HG02623 (cell line): ENCODE results near the gene CFAP100.

Experiments used
- ATAC-seq: cut with Tn5 transposase; IDR thresholded peaks from one replicate; pipeline ENCODE4 v1.9.1; 2021; ENCODE audit warnings: moderate library complexity; ENCODE audit not compliant: unreplicated experiment

Gene CFAP100

DNA sequence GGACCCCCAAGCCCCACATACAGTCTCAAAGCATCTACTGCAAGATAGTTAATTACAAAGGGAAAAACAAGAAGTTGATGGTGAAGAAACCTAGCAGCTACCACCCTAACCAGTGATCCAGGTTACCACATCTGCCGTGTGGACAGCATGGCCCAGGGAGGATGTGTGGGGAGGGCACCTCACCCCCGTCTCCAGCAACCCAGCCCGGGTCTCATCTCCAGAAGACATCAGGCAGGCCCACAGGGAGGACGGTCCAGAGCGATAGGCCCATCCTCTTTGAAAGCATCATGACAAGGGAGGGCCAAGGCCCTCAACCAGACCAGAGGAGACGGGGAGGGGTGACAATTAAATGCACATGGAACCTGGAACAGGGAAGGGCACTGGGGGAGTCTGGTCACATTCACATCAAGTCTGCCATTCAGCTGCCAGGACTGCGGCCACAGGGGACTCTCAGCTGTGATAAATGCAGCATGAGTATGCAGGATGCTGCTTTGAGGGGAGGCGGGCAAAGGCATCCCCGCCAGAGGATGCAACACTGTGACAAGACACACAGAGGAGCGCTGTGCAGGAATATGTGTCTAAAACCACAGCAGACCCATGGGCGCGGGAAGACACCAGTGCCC is 62.2 kb downstream of the CFAP100 start:
- ATAC-seq, result no peak

DNA sequence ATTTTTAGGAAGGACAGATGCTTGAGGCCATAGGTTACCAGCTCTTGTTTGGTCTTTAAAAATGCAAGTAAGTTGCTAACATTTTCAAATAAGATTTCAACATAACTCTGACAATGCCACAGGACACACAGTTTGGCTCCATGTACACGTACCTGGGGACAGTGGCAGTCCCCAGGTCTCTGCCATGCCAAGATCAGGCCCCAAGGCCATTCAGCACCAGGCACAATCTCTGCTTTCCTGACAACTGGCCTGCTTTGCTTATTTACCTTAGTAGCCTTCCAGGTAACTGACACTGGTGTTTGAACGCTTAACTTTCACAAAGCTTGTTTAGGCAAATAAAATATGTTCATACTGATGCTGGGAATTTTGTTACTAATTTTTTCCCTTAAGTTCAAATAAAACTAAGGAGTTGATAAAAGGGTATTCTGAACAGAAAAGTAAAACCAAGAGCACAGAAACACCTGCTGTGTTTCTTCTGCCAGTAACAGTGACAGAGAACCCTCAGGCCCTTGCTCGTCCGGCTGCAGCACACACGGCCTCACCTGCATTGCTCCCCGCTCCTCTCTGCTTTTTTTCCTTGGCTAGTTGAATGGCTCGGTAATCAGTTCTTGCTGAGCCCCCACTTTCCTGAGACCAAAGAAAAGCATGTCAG is 64.5 kb downstream of the CFAP100 start:
- no peak for ATAC-seq

DNA sequence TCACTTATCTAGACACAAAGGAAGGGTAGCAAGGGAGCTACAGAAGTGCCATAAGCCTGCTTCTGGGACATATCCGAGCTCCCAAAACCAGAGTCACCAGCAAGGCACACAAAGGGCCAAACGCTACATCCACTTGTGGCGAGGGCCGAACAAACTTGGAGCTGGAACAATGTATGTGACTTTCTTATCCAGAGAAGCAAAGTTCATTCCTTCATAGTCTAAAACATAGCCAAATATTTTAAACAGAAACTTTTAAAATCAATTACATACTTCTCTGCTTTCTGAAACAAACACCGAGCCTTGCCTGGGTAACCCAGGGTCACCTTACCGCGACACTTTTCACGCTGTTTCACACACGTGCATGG is 65.0 kb downstream of the CFAP100 start:
- ATAC-seq, result no peak

DNA sequence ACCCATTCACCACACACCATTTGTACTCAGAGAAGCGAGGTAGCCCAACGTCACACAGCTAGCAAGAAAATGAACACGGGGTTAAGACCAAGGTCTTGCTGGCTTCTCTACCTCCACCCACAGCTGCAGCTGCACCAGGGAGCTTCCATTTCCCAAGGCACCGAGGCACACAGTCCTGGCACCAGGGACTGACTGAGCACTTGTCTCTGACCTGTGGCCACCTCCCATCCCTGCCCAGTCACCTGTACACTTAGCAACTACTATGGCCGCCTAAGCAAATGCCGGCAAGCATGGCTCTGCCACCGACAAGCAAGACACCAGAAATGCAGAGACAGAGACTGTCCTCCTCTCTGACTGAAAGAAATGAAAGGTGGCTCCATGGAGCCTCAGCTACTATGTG is 65.7 kb downstream of the CFAP100 start:
- ATAC-seq, result no peak

DNA sequence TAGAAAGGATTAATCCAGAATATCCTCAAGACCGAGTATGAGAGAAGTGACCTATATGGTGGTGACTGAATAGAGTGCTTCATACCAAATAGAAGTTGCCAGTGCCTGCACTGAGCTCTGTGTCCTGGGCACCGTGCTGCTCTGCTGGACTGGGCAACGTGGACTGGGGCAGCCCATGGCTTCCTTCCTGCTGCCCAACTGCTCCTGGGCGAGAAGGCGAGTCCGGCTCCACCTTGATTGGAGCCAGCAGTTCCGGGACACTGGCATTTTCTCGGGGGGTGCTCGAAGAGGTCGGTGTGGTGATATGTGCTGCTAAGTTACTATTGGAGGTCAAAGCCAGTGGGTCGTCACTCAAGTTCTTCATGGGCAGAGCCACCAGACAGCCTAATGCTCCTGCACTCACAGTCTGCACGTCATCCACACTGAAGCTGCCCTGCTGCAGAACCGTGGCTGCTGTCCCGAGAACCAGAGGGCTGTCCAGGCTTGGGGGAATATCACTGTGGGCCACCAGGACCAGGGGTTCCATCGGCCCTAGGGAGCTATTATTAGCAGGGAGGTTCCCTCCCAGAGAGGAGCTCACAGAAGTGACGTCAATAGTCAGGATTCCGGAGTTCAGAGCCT is 66.9 kb downstream of the CFAP100 start:
- no peak for ATAC-seq

DNA sequence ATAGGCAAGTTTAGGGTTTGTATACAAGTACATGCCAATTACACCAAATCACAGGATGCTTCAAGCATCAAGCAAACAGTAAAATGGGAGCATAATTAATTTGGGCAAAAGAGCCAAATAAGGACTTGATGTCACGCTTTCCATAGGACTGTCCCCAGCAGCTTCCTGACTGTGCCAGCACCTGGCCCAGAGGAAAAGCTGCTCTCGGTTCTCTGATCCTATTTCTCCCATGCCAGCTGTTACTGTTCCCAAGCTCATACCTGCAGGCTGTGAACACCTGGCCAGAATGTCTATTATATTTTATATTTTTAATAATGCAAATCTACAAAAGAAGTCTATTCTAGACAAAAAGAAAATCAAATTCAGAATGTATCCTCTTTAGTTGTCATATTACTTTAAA is 68.8 kb downstream of the CFAP100 start:
- no peak for ATAC-seq

DNA sequence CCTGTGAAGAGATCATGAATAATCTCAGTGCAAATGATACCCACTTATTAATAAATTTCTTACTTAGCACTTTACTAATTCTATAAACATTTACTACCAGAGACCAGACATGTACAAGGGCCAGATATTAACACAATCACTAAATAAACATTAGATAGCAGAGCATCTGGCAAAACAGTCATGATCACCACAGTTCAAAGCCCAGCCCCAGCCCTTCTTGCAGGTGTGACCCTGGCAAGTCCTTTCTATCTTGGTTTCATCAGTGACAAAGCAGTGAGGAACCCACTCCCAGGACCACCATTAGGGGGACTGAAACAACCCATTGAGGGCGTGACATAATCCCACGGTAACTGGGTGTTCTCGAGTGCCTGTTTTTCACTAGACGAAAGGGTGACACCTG is 69.4 kb downstream of the CFAP100 start:
- no peak for ATAC-seq

DNA sequence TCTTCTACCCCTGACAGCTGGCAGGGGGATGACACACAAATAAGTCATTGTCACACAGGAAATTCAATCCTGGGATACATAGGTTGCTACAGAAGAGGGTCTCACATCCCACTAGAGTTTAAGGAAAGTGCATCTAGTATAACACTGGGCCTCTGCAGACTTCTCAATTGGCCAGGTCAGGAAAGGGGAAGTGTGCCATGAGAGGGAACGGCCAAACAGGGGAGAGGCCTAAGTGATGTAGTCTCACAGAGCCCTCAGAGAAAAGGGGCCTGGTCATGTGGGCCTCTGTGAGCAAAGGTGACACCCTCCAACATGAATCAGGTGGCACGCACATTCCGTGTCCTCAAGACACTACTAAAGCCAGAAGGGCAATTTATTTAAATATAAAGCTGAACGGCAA is 69.8 kb downstream of the CFAP100 start:
- no peak for ATAC-seq

DNA sequence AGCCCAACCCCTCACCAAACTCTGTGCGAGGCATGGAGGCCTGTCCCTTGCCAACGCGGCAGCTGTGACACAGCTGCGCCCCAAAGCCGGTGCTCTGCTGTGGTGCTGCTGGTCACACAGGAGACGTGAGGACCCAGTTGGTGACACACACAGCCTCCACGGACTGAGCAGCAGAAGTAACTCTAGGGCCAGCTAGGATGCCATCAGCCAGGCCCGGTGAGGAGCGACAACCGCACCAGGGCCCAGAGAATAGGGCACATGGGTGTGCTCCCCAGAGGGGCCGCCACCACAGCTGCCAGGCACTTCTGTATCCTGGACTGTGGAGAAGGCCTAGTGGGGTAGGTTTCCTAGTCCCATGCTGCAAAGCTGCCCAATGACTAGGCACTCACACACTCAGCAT is 70.3 kb downstream of the CFAP100 start:
- no peak for ATAC-seq

DNA sequence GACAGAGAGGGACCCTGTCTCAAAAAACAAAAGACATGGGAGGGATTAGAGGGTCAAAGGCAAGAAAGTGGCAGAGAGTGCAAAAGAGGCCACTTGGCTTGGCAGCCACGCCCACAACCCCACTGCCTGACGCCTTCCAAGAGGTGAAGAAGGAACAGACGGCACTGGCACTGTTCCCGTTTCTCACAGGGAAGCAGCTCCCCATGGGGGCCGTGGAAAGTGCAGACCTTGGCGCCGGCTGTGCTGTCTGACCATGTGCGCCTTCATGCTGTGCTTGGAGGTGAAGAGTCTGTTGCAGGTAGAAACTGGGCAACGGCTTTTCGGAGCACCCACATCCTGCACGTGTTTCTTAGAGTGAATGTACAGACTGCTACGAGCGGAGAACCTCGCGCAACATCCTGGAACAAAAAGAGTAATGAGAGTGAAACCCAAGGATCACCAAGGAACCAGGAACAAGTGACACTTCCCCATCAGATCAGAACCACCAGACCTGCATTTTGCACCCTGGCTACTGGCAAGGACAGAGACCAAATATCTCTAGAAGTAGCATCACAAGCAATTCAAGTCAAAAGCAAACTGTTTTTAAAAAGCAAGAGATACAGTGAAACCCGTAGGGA is 71.3 kb downstream of the CFAP100 start:
- ATAC-seq, result no peak

DNA sequence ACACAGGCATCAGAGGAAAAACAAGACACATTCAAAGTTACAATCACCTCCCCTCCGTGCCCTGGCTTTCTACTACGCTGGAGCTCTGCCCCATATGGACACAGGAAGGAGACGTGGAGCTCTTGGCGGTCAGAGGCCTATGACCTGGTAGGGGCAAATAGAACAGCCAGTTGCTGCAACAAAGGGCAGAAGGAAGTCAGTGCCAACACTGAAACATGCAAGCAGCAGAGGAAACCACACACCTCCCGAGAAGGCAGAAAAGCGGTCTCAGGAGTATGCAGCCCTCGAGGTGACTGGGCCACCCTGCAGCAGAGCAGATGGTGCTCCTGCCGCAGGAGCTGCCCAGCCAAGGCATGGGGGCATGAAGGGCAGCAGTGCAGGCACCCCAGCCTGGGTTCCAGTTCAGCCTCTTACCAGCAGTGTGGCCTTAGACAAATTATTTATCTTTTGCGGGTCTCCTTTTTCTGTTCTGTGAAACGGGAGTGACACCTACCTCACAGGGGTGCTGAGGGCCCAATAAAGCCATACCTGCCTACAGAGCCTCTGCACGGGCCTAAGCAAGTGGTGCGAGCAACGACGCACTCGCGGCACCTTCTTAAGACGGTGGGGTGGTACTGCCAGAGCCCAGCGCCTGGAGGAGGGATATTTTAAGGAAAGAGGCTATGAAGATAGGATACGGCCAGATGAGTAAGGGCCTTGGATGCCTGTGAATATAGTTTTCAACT is 72.3 kb downstream of the CFAP100 start:
- ATAC-seq, result no peak

DNA sequence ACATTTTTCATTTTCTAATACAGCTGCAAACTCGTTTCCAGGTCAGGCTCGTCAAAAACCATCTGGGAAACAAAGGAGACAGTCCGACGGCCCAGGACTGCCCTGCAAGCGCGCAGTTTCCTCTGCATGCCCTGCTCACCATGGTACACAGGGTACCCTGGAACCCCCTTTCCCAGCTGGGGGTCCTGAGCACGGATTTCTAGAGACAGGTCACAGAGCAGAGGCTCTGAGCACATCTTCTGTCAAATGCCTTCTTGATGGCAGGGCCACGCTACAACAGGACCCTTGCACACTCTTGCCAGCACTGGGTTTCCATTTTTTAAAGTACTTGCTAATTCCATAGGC is 72.9 kb downstream of the CFAP100 start:
- ATAC-seq, result no peak

DNA sequence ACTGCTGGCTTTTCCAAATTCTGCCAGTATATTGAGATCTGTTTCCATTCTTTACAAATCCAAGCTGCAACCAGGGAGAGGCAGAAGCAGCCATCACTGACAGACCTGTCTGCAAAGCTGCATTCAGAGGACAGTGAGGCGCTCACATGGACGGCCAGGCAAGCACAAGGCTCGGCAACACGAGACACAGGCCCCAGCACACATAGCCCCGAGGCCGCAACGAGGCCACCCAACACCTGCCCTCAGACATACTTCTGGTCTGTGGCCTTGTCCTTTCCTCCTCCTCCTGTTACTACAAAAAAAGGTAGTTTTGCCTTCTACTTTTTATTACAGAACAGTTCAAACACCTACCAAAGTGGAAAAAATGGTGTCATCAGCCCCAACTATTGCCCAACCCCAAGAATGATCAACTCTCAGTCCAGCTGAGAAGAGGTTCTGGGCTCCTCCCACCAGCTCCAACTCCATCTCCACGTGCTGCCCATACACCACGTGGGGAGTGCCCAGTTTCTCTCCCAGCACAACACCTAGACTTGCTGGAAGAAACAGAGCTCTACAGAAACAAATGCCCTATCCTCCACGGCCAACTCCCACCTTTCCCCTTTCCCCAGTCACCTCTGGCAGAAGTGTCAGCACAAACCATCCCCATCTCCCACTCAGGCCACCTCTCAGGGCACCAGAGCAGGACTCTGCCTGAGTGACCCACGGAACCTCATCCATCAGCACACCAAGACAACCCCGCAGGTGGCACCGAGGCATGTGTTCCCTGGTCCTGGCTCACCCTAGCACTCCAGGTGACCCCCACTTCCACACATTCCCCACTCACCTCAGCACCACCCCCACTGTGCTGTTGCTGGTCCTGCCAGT is 73.6 kb downstream of the CFAP100 start:
- no peak for ATAC-seq

DNA sequence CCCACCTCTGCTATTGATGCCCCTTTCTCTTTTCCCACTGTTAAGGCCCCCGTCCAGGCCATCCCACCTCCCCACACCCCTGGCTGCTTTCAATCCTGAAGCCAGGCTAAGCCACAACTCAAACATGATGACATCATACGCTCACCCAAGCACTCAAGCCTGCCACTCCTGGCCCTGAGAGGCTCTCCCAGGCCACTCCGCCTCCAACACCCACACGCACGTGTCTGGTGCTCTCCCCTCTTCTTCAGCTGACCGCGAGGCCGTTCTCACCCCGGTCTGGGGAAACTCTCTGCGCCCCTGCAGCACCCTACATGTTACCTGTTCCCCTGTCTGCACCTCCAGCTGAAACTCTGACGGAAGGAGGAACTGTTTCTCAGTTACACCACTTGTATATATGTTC is 74.8 kb downstream of the CFAP100 start:
- no peak for ATAC-seq

DNA sequence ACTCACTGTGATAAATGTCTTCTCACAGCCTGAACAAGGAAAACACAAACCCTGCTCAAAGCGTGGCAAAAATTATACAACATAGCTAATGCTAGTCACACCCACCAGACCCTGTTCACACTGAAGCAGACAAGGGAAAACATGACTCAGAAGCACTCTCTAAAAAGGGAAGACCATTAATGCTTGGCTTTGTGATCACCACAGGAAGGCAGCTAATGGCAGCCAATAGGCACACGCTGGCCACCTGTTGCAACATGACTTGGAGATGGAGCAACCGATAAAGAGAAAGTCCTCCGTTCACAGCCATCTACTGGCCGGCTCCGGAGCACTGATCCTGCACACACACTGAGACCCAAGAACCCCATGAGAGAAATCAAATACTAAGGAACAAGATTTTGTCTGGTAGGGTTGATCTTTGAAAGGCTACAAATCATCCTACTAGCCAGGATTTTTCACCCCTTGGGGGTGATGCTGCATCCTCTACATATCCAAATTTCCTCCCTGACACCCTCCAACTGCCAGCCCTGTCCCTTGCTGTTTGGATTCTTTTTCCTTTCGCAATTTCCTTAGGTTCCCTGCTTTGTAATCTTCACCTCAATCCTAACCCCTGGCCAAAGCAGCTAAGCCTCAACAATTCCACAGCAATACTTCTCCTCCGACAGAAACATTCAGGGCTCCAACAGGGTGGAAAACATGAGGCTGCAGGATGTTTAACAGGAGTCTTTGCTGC is 77.7 kb downstream of the CFAP100 start:
- no peak for ATAC-seq

DNA sequence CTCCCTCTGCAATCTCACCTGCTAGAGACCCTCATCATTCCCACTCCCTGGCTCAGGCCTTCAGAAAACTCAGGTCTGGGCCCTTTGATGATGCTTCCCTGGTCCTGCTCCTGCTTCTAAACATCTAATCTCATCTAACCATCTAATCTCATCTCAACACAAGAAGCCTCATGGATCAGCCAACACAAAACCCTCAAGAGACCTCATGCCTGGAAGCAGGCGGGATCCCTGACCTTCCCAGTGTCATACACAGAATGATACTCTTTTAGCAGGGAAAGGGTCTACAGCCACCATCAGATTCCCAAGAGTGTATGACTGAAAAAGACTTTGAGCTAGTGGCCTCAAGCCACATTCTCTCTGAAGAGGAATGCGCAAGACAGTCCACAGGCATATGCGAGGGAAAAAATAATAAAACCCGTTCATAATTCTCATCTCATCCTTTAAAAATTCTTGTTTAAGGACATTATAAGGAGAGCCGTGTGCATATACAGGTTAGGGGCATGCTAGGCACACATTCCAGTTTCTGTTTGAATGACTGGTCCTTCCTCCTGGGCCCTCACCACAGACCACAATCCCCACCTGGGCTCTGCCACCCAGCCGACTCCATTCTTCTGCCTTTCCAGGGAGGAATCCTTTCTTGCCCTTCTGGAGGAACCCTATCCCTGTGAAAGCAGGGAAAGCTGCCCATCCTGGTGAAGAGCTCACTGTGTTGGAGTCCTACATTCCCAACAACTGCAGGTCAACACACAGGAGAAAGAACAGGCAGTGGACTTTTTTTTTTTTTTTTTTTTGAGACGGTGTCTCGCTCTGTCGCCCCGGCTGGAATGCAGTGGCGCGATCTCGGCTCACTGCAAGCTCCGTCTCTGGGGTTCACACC is 78.8 kb downstream of the CFAP100 start:
- no peak for ATAC-seq

DNA sequence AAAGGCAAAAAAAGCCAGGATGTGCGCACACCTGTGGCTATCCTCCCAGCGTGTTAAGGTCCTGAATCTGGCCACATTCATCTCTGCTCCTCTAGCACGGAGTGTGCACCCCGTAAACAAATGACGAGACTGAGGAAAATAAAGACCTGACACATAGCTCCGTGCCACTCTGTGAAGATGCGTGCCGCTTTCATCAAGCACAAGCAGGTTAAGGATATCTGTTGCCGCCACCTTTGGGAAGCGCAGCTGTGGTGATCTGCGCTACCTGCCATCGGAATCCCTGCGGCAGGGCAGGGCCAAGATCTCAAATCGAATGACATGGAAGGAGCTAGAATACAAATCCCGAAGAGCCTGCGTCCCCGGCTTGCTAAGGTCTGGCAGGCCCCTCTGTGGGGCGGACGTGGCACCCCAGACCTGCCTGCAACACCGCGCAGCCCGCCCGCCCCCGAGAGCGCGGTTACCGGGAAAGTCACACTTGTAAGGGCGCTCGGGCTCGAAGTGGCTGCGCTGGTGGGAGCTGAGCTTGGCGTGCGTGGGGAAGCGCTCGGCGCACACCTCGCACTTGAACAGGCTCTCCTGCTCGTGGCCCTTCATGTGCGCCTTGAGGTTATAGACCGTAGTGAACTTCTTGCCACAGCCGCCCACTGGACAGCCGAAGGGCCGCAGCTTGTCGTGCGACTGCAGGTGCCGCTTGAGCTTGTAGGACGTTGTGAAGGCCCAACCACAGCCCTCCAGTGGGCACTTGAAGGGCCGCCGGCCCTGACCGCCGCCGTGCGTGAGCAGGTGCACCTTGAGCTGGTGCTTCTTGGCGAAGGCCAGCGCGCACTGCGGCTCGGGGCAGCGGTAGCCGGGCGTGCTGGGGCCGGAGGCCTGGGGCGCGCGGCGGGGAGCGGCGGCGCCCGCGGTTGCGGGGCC is 80.0 kb downstream of the CFAP100 start:
- ATAC-seq, result peak; percentile 13
